HepG2 (cell line): ENCODE data around the gene CDK5RAP2. TPM values are rescaled to one million over a fixed set of nuclear protein-coding genes. Genes with fewer than 3 reads are reported as not detected.

ENCODE experiments used
- GRHL1 ChIP-seq: sonication (generic); formaldehyde crosslinking; conservative IDR thresholded peaks from 2 replicates; pipeline ENCODE4 v1.8.0; 2022; ENCODE audit warnings: missing genetic modification reagents
- POLR2A ChIP-seq, 2 experiments: IDR thresholded peaks; 2 replicates each; pipeline ENCODE4 v1.6.1; 2011; ENCODE audit warnings: low read depth in 2 of 2, low read length in 2 of 2, mild to moderate bottlenecking in 1 of 2, moderate library complexity in 1 of 2; ENCODE audit not compliant: insufficient read depth in 1 of 2
- ZBTB14 ChIP-seq: sonication (generic); formaldehyde crosslinking; IDR thresholded peaks from 2 replicates; pipeline ENCODE4 v1.4.0; 2020; ENCODE audit warnings: missing genetic modification reagents
- polyA plus RNA-seq, 8 experiments: library from polyadenylated mRNA; depleted of rRNA in 3 of 8; stranded (reverse) in 7 of 8; unstranded in 1 of 8; fragments of >200 nt; fragmentation: Illumina TruSeq in 4 of 8; extraction: Trizol in 4 of 8; gene quantifications; 2 replicates each; pipeline versions ENCODE4 v1.2.1 to v1.2.3, GENCODE V29; 2011 to 2016; ENCODE audit warnings: low read depth in 4 of 8, missing spikeins in 1 of 8, mixed read lengths in 1 of 8; ENCODE audit not compliant: insufficient read depth in 1 of 8
- total RNA-seq, 5 experiments: library from RNA; depleted of rRNA; stranded (reverse); fragments of >200 nt; fragmentation: Illumina TruSeq; extraction: Trizol; gene quantifications; 2 replicates each; pipeline ENCODE4 v1.2.3, GENCODE V29; 2016; ENCODE audit warnings: low read depth in 1 of 5
- TF ChIP-seq, protein P1 (sequence below): sonication (generic); formaldehyde crosslinking; IDR thresholded peaks from 2 replicates; pipeline ENCODE4 v1.4.0; 2020; ENCODE audit warnings: missing genetic modification reagents

Gene CDK5RAP2
- total and polyA plus RNA-seq, 2 of the 13 experiments (the other 11 are each of a cell fraction or from before 2014, with no cell fraction given) = 31.8 to 42.2 TPM

GRCh38 chr9:120387257-120388002 lies 192.5 kb downstream of the CDK5RAP2 start (continued):
- TF ChIP-seq ZBTB14 (CRISPR knock-in tag) = no peak
- no peak for TF ChIP-seq POLR2A (IDR thresholded peaks at IDR 0.05; ENCODE audit: insufficient read depth in 1 of 2, low read depth in 2 of 2, low read length in 2 of 2)
- TF ChIP-seq, protein P1, sequence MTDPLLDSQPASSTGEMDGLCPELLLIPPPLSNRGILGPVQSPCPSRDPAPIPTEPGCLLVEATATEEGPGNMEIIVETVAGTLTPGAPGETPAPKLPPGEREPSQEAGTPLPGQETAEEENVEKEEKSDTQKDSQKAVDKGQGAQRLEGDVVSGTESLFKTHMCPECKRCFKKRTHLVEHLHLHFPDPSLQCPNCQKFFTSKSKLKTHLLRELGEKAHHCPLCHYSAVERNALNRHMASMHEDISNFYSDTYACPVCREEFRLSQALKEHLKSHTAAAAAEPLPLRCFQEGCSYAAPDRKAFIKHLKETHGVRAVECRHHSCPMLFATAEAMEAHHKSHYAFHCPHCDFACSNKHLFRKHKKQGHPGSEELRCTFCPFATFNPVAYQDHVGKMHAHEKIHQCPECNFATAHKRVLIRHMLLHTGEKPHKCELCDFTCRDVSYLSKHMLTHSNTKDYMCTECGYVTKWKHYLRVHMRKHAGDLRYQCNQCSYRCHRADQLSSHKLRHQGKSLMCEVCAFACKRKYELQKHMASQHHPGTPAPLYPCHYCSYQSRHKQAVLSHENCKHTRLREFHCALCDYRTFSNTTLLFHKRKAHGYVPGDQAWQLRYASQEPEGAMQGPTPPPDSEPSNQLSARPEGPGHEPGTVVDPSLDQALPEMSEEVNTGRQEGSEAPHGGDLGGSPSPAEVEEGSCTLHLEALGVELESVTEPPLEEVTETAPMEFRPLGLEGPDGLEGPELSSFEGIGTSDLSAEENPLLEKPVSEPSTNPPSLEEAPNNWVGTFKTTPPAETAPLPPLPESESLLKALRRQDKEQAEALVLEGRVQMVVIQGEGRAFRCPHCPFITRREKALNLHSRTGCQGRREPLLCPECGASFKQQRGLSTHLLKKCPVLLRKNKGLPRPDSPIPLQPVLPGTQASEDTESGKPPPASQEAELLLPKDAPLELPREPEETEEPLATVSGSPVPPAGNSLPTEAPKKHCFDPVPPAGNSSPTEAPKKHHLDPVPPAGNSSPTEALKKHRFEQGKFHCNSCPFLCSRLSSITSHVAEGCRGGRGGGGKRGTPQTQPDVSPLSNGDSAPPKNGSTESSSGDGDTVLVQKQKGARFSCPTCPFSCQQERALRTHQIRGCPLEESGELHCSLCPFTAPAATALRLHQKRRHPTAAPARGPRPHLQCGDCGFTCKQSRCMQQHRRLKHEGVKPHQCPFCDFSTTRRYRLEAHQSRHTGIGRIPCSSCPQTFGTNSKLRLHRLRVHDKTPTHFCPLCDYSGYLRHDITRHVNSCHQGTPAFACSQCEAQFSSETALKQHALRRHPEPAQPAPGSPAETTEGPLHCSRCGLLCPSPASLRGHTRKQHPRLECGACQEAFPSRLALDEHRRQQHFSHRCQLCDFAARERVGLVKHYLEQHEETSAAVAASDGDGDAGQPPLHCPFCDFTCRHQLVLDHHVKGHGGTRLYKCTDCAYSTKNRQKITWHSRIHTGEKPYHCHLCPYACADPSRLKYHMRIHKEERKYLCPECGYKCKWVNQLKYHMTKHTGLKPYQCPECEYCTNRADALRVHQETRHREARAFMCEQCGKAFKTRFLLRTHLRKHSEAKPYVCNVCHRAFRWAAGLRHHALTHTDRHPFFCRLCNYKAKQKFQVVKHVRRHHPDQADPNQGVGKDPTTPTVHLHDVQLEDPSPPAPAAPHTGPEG (CRISPR knock-in tag) = no peak
- no peak for TF ChIP-seq GRHL1 (CRISPR knock-in tag)
